ENCODE data around the gene NOD2.
A peak's percentile ranks its signal among the peaks of the same experiment; 100 is the strongest.

NOD2 gene

GRCh38 chr16:50742576-50743200 is 49.3 kb downstream of the NOD2 start:
- peak; percentile 40 for DNase-seq (ENCODE audit: low spot score)

DNA sequence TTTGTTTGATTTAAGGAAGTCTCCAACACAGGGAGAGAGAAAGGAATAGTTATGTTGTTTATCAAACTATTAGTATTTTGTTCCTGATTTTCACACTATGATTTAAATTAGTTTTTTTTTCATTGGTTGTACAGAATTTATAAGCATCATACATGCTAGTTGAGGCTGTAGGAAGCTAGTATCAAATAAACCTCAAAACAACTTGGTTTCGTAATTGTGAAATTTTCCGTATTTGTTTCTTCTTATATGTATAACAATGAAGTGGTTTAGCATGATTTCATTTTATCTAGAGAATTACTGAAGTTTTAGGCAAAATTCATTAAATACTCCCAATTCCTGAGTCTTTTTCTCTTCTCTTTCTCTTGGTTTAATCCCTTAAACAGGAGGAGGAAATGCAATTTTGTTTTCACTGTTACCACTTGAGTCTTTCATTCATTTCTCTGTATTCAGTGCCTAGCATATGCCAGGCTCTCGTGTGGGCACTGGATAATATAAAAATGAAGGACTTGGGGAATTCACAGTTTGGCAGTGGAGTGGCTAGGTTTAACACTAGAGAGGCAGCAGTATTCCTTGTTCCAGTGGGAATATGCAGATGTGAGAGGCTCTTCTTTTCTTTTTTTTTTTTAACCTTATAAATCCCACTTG is 50.3 kb downstream of the NOD2 start:
- DNase-seq (ENCODE audit: low spot score) = no peak

DNA sequence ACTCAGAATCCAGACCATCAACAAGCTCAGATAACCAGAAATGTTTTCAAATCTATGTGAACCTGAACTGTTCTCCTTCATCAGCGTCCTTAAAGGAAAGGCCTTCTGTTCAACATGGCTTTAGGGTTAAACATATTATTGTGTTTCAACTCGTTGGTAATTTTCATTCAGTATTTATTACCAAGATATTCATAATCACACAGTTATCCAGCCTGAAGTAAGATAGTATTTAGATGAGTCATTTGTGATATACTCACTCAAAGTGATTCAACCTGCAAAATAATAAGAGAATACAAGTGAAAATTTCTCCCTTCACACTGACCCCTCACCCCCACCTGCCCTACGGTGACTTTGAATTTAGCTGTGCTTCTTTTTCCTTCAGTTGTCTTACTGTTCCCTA is 51.5 kb downstream of the NOD2 start:
- no peak for DNase-seq (ENCODE audit: low spot score)

- DNase-seq (ENCODE audit: low spot score) = no peak
Measured at GRCh38 chr16:50745940-50746339, 52.5 kb downstream of the NOD2 start.

GRCh38 chr16:50747207-50747956 is 54.0 kb downstream of the NOD2 start:
- DNase-seq (ENCODE audit: low spot score) = peak; percentile 37

GRCh38 chr16:50751528-50751927 is 58.1 kb downstream of the NOD2 start:
- no peak for DNase-seq (ENCODE audit: low spot score)

GRCh38 chr16:50752471-50753235 is 59.2 kb downstream of the NOD2 start:
- DNase-seq (ENCODE audit: low spot score) = no peak

GRCh38 chr16:50756473-50756872 is 63.1 kb downstream of the NOD2 start:
- DNase-seq (ENCODE audit: low spot score) = no peak

GRCh38 chr16:50761267-50761666 is 67.9 kb downstream of the NOD2 start:
- no peak for DNase-seq (ENCODE audit: low spot score)

GRCh38 chr16:50762241-50762640 is 68.8 kb downstream of the NOD2 start:
- DNase-seq (ENCODE audit: low spot score) = no peak

- no peak for DNase-seq (ENCODE audit: low spot score)
Measured at GRCh38 chr16:50763211-50763610, 69.8 kb downstream of the NOD2 start.

DNA sequence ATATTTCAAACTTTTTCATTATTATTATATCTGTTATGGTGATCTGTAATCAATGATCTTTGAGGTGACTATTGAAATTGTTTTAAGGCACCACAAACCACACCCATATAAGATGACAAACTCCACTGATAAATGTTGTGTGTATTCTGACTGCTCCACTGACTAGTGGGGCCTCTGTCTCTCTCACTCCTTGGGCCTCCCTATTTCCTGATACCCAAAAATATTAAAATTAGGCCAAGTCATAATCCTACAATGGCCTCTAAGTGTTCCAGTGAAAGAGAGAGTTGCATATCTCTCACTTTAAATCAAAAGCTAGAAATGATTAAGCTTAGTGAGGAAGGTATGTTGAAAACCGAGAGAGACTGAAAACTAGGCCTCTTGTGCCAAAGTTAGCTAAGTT is 71.9 kb downstream of the NOD2 start:
- no peak for DNase-seq (ENCODE audit: low spot score)

DNA sequence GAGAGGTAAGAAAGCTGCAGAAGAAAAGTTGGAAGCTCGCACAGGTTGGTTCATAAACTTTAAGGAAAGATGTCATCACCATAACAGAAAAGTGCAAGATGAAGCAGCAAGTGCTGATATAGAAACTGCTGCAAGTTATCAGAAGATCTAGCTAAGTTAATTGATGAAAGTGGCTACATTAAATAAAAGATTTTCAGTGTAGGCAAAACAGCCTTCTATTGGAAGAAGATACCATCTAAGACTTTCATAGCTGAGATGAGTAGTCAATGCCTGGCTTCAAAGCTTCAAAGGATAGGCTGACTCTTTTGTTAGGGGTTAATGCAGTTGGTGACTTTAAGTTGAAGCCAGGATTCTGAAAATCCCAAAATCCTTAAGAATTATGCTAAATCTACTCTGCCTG is 72.5 kb downstream of the NOD2 start:
- DNase-seq (ENCODE audit: low spot score) = no peak

- DNase-seq (ENCODE audit: low spot score) = no peak
Measured at GRCh38 chr16:50767197-50767596, 73.8 kb downstream of the NOD2 start.

DNA sequence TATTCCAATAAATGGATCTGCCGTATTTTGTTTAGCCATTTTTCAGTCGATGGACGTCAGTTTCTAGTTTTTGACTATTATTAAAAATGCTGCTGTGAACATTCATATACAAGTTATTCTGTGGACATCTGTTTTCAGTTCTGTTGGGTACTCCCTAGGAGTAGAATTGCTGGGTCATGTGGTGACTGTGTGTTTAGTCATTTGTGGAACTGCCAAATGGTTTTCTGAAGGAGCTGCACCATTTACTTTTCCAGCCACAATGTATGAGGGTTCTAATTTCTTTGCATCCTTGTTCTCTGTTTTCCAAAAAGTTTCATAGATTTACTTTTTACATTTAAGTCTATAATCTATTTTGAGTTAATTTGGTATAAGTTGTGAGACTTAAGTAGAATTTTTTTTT is 78.0 kb downstream of the NOD2 start:
- no peak for DNase-seq (ENCODE audit: low spot score)

DNA sequence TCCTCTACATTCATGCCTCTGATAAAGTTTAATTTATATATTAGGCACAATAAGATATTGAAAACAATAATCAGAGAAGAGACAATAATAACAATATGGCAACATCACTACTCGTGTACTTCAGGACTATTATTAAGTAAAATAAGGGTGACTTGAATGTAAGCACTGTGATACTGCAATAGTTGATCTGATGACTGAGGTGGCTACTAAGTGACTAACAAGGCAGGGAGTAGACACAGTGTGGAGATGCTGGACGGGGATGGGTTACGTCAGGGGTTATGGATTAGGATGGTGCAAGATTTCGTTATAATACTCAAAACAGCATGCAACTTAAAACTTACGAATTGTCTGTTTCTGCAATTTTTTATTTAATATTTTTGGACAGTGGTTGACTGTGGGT is 81.0 kb downstream of the NOD2 start:
- DNase-seq (ENCODE audit: low spot score) = no peak

DNA sequence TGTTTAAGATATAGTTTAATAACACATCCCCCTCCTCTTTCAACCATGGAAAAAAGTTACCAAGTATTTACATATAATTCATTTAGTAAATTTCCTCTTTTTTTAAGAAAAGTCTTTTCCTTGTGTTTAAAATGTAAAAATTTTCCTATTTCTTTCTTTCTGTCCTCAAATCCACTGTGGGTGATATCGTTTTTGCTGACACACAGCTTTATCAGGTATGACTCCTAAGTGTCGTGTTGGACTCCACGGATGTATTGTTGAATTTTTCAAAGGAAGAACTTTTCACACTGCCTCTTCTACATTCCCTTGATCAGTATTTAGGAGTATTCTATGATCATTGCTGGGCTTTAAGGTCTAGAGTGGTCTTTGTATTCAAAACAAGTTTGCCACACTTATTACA is 81.6 kb downstream of the NOD2 start:
- no peak for DNase-seq (ENCODE audit: low spot score)

- DNase-seq (ENCODE audit: low spot score) = no peak
Measured at GRCh38 chr16:50776037-50776436, 82.6 kb downstream of the NOD2 start.

DNA sequence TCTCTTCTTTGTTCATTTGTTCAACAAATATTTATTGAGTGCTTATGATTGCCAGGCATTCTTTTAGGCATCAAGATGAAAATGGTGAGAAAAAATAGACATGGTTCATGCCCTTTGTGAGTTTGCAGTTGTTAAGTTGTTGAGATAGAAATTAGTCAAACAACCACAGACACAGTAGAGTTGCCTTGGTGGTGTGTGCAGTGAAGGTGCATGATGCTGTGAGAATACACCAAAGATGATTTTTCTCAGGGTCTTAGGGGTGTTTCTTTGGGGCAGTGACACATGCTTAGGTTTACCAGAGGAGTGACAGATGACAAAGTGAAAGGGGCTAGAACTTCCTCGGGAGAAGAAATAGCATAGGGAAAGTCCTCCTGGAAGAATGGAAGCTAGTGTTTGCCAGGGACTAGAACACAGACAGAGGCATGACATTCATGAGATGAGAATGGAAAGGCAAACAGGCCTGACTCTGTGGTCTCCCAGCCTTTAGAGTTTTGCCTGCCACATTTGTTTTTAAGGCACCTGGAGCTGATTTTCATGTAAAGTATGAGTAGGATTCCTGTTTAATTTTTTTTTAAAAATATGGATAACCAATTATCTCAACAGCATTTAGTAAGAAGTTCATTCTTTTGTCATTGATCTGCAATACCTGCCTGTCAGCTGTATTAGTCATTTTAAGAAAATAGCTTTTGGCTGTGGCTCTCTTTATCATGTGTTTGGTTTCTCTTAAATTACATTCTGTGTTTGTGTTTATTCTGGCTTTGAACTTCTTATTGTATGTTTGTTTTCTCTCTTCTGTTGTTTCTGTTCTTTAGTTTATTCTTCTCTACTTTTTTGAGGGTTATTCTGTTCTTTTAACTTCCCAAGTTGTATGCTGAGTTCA is 85.1 kb downstream of the NOD2 start:
- peak; percentile 14 for DNase-seq (ENCODE audit: low spot score)

DNA sequence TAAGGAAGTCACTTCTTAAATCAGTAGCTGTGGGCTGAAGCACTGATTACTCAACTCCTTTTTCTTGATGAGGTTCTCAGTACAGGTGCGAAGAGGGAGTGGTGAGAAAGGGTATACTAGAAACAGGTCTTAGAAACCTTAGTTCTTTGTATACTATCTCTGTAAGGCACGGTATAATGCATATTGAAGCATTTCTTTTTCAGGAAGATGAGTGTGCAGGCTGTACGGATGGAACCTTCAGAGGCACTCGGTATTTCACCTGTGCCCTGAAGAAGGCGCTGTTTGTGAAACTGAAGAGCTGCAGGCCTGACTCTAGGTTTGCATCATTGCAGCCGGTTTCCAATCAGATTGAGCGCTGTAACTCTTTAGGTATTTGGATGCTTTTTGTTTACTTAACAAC is 87.6 kb downstream of the NOD2 start:
- no peak for DNase-seq (ENCODE audit: low spot score)

- DNase-seq (ENCODE audit: low spot score) = no peak
Measured at GRCh38 chr16:50781518-50781917, 88.1 kb downstream of the NOD2 start.
